ENCODE results near the gene HOXB1. TPM values are rescaled to one million over a fixed set of nuclear protein-coding genes. Genes with fewer than 3 reads are reported as not detected.

Gene HOXB1
- total RNA-seq, 4 donors from 2014 or later: not detected

- 73 to 88% methylated on average over 3 of the region's 3 CpGs for WGBS, 2 donors (ENCODE audit: low coverage in 1 of 2)
- no peaks in the 10 kb centered on the region for H3K36me3 ChIP-seq
- H3K27me3 ChIP-seq: peaks cover 6% of the 10 kb centered on the region
- no peak overlapping the region for H3K4me3 ChIP-seq
- H3K9me3 ChIP-seq: no peaks in the 10 kb centered on the region
- ATAC-seq: no peak
- no peaks in the 10 kb centered on the region for H3K4me1 ChIP-seq
- TF ChIP-seq CTCF (IDR thresholded peaks at IDR 0.05): no peak
- TF ChIP-seq POLR2AphosphoS5 (IDR thresholded peaks at IDR 0.05): no peak
- TF ChIP-seq EP300 (IDR thresholded peaks at IDR 0.05): no peak
- TF ChIP-seq POLR2A (IDR thresholded peaks at IDR 0.05): no peak
- no peak overlapping the region for H3K27ac ChIP-seq
Observed at GRCh38 chr17:48515925-48516900, 14.6 kb downstream of the HOXB1 start.

- Histone ChIP-seq H3K36me3 (no peaks in the 10 kb centered on the region), H3K4me1 (no peaks in the 10 kb centered on the region), H3K27ac (no peak overlapping the region), H3K4me3 (no peak overlapping the region), H3K27me3 (peaks cover 6% of the 10 kb centered on the region), H3K9me3 (no peaks in the 10 kb centered on the region)
- no peak for TF ChIP-seq CTCF (IDR thresholded peaks at IDR 0.05)
- no peak for TF ChIP-seq EP300 (IDR thresholded peaks at IDR 0.05)
- no peak for TF ChIP-seq POLR2A (IDR thresholded peaks at IDR 0.05)
- TF ChIP-seq POLR2AphosphoS5 (IDR thresholded peaks at IDR 0.05): no peak
- 75 to 95% methylated on average over 2 of the region's 2 CpGs for WGBS, 2 donors (ENCODE audit: low coverage in 1 of 2)
- ATAC-seq: no peak
Observed at GRCh38 chr17:48514477-48514876, 16.3 kb downstream of the HOXB1 start.

- no peaks in the 10 kb centered on the region for H3K36me3 ChIP-seq
- no peak overlapping the region for H3K27ac ChIP-seq
- no peak overlapping the region for H3K4me3 ChIP-seq
- WGBS, 2 donors (ENCODE audit: low coverage in 1 of 2): 88 to 91% methylated on average over 4 to 5 of the region's 6 CpGs
- TF ChIP-seq EP300 (IDR thresholded peaks at IDR 0.05) (no peak), POLR2AphosphoS5 (IDR thresholded peaks at IDR 0.05) (no peak), CTCF (IDR thresholded peaks at IDR 0.05) (no peak), POLR2A (IDR thresholded peaks at IDR 0.05) (no peak)
- peaks cover 6% of the 10 kb centered on the region for H3K27me3 ChIP-seq
- H3K4me1 ChIP-seq: no peaks in the 10 kb centered on the region
- no peaks in the 10 kb centered on the region for H3K9me3 ChIP-seq
- no peak for ATAC-seq
Observed at GRCh38 chr17:48513666-48514455, 16.9 kb downstream of the HOXB1 start.

GRCh38 chr17:48513097-48513496 is 17.7 kb downstream of the HOXB1 start:
- no peak for TF ChIP-seq POLR2AphosphoS5 (IDR thresholded peaks at IDR 0.05)
- TF ChIP-seq EP300 (IDR thresholded peaks at IDR 0.05): no peak
- TF ChIP-seq POLR2A (IDR thresholded peaks at IDR 0.05): no peak
- no peak for TF ChIP-seq CTCF (IDR thresholded peaks at IDR 0.05)
- Histone ChIP-seq H3K36me3 (no peaks in the 10 kb centered on the region), H3K27me3 (peaks cover 6% of the 10 kb centered on the region), H3K4me1 (no peaks in the 10 kb centered on the region), H3K27ac (no peak overlapping the region), H3K9me3 (no peaks in the 10 kb centered on the region), H3K4me3 (no peak overlapping the region)
- ATAC-seq: no peak
- 68% methylated on average over 4 to 7 of the region's 7 CpGs for WGBS, 2 donors (ENCODE audit: low coverage in 1 of 2)
